ENCODE data around the gene POLDIP2. TPM values are rescaled to one million over a fixed set of nuclear protein-coding genes. Genes with fewer than 3 reads are reported as not detected.
A peak's percentile ranks its signal among the peaks of the same experiment; 100 is the strongest.

The POLDIP2 gene
- total RNA-seq, 1 donor from 2014 or later, result 79.1 TPM

GRCh38 chr17:28344011-28344410 is 13.3 kb downstream of the POLDIP2 start:
- Histone ChIP-seq H4K20me1 (ENCODE audit: insufficient read depth, low read length) (peaks cover 64% of the 10 kb centered on the region), H3K9me3 (ENCODE audit: insufficient read depth, low read depth, low read length) (no peaks in the 10 kb centered on the region), H3K36me3 (ENCODE audit: insufficient read depth, low read length) (peaks cover 49% of the 10 kb centered on the region), H2AFZ (ENCODE audit: low read depth, low read length) (no peak overlapping the region), H3K4me3 (ENCODE audit: insufficient read depth, low read depth, low read length) (no peak overlapping the region), H3K9ac (ENCODE audit: low read length) (no peak overlapping the region), H3K4me2 (ENCODE audit: low read length) (no peak overlapping the region), H3K27ac (ENCODE audit: low read depth, low read length) (no peak overlapping the region), H3K79me2 (ENCODE audit: insufficient read depth, low read length) (peaks cover 49% of the 10 kb centered on the region), H3K27me3 (ENCODE audit: insufficient read depth, low read length) (no peaks in the 10 kb centered on the region), H3K4me1 (ENCODE audit: insufficient read depth, low read length) (peaks cover 38% of the 10 kb centered on the region)
- FAIRE-seq, result no peak
- H3K9me3 Mint-ChIP-seq (ENCODE audit: unreplicated experiment), result peaks cover 2% of the 10 kb centered on the region
- H3K27me3 Mint-ChIP-seq (ENCODE audit: low read depth, unreplicated experiment), result no peaks in the 10 kb centered on the region
- H3K36me3 Mint-ChIP-seq (ENCODE audit: low read depth, unreplicated experiment), result peaks cover 22% of the 10 kb centered on the region
- H3K27ac Mint-ChIP-seq (ENCODE audit: unreplicated experiment), result no peak overlapping the region
- TF ChIP-seq CTCF (IDR thresholded peaks at IDR 0.05; ENCODE audit: insufficient read depth, low read depth, low read length) (no peak), EZH2 (IDR thresholded peaks at IDR 0.05; ENCODE audit: insufficient read depth, low read length) (no peak)
- no peak for DNase-seq (ENCODE audit: low read depth)
- peak overlapping the region; percentile 34 for H3K4me3 Mint-ChIP-seq (ENCODE audit: unreplicated experiment)
- H3K4me1 Mint-ChIP-seq (ENCODE audit: low read depth, unreplicated experiment), result peaks cover 22% of the 10 kb centered on the region

GRCh38 chr17:28343491-28343932 is 13.8 kb downstream of the POLDIP2 start:
- Mint-ChIP-seq H3K27me3 (ENCODE audit: low read depth, unreplicated experiment) (no peaks in the 10 kb centered on the region), H3K27ac (ENCODE audit: unreplicated experiment) (no peak overlapping the region), H3K36me3 (ENCODE audit: low read depth, unreplicated experiment) (peaks cover 20% of the 10 kb centered on the region), H3K4me1 (ENCODE audit: low read depth, unreplicated experiment) (peaks cover 24% of the 10 kb centered on the region), H3K9me3 (ENCODE audit: unreplicated experiment) (peaks cover 2% of the 10 kb centered on the region), H3K4me3 (ENCODE audit: unreplicated experiment) (no peak overlapping the region)
- peaks cover 67% of the 10 kb centered on the region for H4K20me1 ChIP-seq (ENCODE audit: insufficient read depth, low read length)
- TF ChIP-seq CTCF (IDR thresholded peaks at IDR 0.05; ENCODE audit: insufficient read depth, low read depth, low read length), result no peak
- no peak for TF ChIP-seq EZH2 (IDR thresholded peaks at IDR 0.05; ENCODE audit: insufficient read depth, low read length)
- peaks cover 44% of the 10 kb centered on the region for H3K36me3 ChIP-seq (ENCODE audit: insufficient read depth, low read length)
- FAIRE-seq, result no peak
- H3K79me2 ChIP-seq (ENCODE audit: insufficient read depth, low read length), result peaks cover 53% of the 10 kb centered on the region
- no peak overlapping the region for H3K4me3 ChIP-seq (ENCODE audit: insufficient read depth, low read depth, low read length)
- DNase-seq (ENCODE audit: low read depth), result no peak
- H3K9me3 ChIP-seq (ENCODE audit: insufficient read depth, low read depth, low read length), result no peaks in the 10 kb centered on the region
- H3K27ac ChIP-seq (ENCODE audit: low read depth, low read length), result no peak overlapping the region
- H3K27me3 ChIP-seq (ENCODE audit: insufficient read depth, low read length), result no peaks in the 10 kb centered on the region
- H3K9ac ChIP-seq (ENCODE audit: low read length), result no peak overlapping the region
- H3K4me2 ChIP-seq (ENCODE audit: low read length), result no peak overlapping the region
- no peak overlapping the region for H2AFZ ChIP-seq (ENCODE audit: low read depth, low read length)
- H3K4me1 ChIP-seq (ENCODE audit: insufficient read depth, low read length), result peaks cover 40% of the 10 kb centered on the region

- Histone ChIP-seq H3K9ac (ENCODE audit: low read length) (no peak overlapping the region), H3K4me2 (ENCODE audit: low read length) (no peak overlapping the region), H4K20me1 (ENCODE audit: insufficient read depth, low read length) (peaks cover 75% of the 10 kb centered on the region), H3K79me2 (ENCODE audit: insufficient read depth, low read length) (peaks cover 65% of the 10 kb centered on the region), H2AFZ (ENCODE audit: low read depth, low read length) (no peak overlapping the region), H3K36me3 (ENCODE audit: insufficient read depth, low read length) (peaks cover 44% of the 10 kb centered on the region), H3K4me1 (ENCODE audit: insufficient read depth, low read length) (peaks cover 43% of the 10 kb centered on the region), H3K4me3 (ENCODE audit: insufficient read depth, low read depth, low read length) (no peak overlapping the region), H3K27me3 (ENCODE audit: insufficient read depth, low read length) (no peaks in the 10 kb centered on the region), H3K27ac (ENCODE audit: low read depth, low read length) (no peak overlapping the region), H3K9me3 (ENCODE audit: insufficient read depth, low read depth, low read length) (no peaks in the 10 kb centered on the region)
- TF ChIP-seq CTCF (IDR thresholded peaks at IDR 0.05; ENCODE audit: insufficient read depth, low read depth, low read length), result no peak
- TF ChIP-seq EZH2 (IDR thresholded peaks at IDR 0.05; ENCODE audit: insufficient read depth, low read length), result no peak
- H3K4me1 Mint-ChIP-seq (ENCODE audit: low read depth, unreplicated experiment), result peaks cover 32% of the 10 kb centered on the region
- H3K4me3 Mint-ChIP-seq (ENCODE audit: unreplicated experiment), result no peak overlapping the region
- no peak for DNase-seq (ENCODE audit: low read depth)
- FAIRE-seq, result no peak
- peaks cover 20% of the 10 kb centered on the region for H3K36me3 Mint-ChIP-seq (ENCODE audit: low read depth, unreplicated experiment)
- peaks cover 2% of the 10 kb centered on the region for H3K9me3 Mint-ChIP-seq (ENCODE audit: unreplicated experiment)
- H3K27ac Mint-ChIP-seq (ENCODE audit: unreplicated experiment), result peak overlapping the region; percentile 26
- no peaks in the 10 kb centered on the region for H3K27me3 Mint-ChIP-seq (ENCODE audit: low read depth, unreplicated experiment)
These were observed 15.0 kb downstream of the POLDIP2 start for GRCh38 chr17:28342313-28342712.
